Measurements from ENCODE around the gene TESK1. TPM values are rescaled to one million over a fixed set of nuclear protein-coding genes. Genes with fewer than 3 reads are reported as not detected.

Gene TESK1
- total RNA-seq, 1 donor from 2014 or later = 5.2 TPM

DNA sequence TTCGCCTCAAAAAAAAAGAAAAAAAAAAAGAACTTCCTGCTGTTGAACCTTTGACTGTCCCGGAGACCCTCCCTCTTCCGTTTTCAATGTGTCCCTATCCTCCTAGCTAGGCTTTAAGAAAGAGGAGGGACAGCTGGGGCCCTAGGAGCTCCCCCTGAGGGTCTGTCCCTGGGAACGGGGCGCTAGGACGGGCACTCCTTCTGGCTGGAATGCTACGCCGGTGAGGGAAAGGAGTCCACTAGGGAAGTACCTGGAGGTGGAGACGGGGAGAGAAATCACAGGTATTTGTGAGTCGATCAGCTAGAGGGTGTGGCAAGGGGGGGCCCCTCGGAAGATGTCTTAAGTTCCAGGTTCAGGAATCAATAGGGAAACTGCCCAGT lies 41.1 kb downstream of the TESK1 start:
- H2AFZ ChIP-seq (replicated peaks) = peak overlapping the region; percentile 75
- Mint-ChIP-seq H3K4me3 (peak overlapping the region; percentile 90), H3K9me3 (peaks cover 3% of the 10 kb centered on the region)

GRCh38 chr9:35646533-35647265 lies 41.6 kb downstream of the TESK1 start:
- Histone ChIP-seq H3K9ac (no peak overlapping the region), H2AFZ (replicated peaks) (peak overlapping the region; percentile 78), H3K9me3 (ENCODE audit: low read depth) (no peaks in the 10 kb centered on the region), H3K27ac (no peak overlapping the region), H3K4me1 (peaks cover 17% of the 10 kb centered on the region), H3F3A (ENCODE audit: low read depth) (peaks cover 17% of the 10 kb centered on the region), H3K27me3 (peaks cover 14% of the 10 kb centered on the region), H3K79me2 (ENCODE audit: low read depth) (no peaks in the 10 kb centered on the region), H3K4me2 (peak overlapping the region; percentile 80), H4K20me1 (ENCODE audit: low read depth) (no peaks in the 10 kb centered on the region), H3K4me3 (peak overlapping the region; percentile 63), H3K36me3 (no peaks in the 10 kb centered on the region)
- peak; percentile 96 for DNase-seq (ENCODE audit: low spot score)
- H3K4me3 Mint-ChIP-seq = peak overlapping the region; percentile 90
- peaks cover under 1% of the 10 kb centered on the region for H3K36me3 Mint-ChIP-seq
- TF ChIP-seq EZH2phosphoT487 (IDR thresholded peaks at IDR 0.05) = no peak
- TF ChIP-seq EZH2 (IDR thresholded peaks at IDR 0.05) = no peak
- peak; percentile 79 for TF ChIP-seq CTCF (IDR thresholded peaks at IDR 0.05)
- H3K4me1 Mint-ChIP-seq = peaks cover 22% of the 10 kb centered on the region
- peaks cover 16% of the 10 kb centered on the region for H3K27me3 Mint-ChIP-seq (ENCODE audit: insufficient read depth, low read depth)
- H3K27ac Mint-ChIP-seq = peak overlapping the region; percentile 62
- no peaks in the 10 kb centered on the region for H3K9me3 Mint-ChIP-seq

More for the DNA sequence above, 41.1 kb downstream of the TESK1 start:
- Histone ChIP-seq H3K27me3 (peaks cover 14% of the 10 kb centered on the region), H3K4me2 (peak overlapping the region; percentile 80), H3K27ac (no peak overlapping the region), H3K9ac (no peak overlapping the region), H3F3A (ENCODE audit: low read depth) (peaks cover 17% of the 10 kb centered on the region), H3K79me2 (ENCODE audit: low read depth) (no peaks in the 10 kb centered on the region), H4K20me1 (ENCODE audit: low read depth) (no peaks in the 10 kb centered on the region), H3K36me3 (no peaks in the 10 kb centered on the region), H3K4me3 (peak overlapping the region; percentile 63), H3K9me3 (ENCODE audit: low read depth) (no peaks in the 10 kb centered on the region), H3K4me1 (peaks cover 17% of the 10 kb centered on the region)
- Mint-ChIP-seq H3K4me1 (peaks cover 26% of the 10 kb centered on the region), H3K27me3 (ENCODE audit: insufficient read depth, low read depth) (peaks cover 13% of the 10 kb centered on the region), H3K36me3 (peaks cover 4% of the 10 kb centered on the region), H3K27ac (peak overlapping the region; percentile 62)
- DNase-seq (ENCODE audit: low spot score) = peak; percentile 73
- TF ChIP-seq EZH2 (IDR thresholded peaks at IDR 0.05) (no peak), CTCF (IDR thresholded peaks at IDR 0.05) (peak; percentile 36), EZH2phosphoT487 (IDR thresholded peaks at IDR 0.05) (no peak)

DNA sequence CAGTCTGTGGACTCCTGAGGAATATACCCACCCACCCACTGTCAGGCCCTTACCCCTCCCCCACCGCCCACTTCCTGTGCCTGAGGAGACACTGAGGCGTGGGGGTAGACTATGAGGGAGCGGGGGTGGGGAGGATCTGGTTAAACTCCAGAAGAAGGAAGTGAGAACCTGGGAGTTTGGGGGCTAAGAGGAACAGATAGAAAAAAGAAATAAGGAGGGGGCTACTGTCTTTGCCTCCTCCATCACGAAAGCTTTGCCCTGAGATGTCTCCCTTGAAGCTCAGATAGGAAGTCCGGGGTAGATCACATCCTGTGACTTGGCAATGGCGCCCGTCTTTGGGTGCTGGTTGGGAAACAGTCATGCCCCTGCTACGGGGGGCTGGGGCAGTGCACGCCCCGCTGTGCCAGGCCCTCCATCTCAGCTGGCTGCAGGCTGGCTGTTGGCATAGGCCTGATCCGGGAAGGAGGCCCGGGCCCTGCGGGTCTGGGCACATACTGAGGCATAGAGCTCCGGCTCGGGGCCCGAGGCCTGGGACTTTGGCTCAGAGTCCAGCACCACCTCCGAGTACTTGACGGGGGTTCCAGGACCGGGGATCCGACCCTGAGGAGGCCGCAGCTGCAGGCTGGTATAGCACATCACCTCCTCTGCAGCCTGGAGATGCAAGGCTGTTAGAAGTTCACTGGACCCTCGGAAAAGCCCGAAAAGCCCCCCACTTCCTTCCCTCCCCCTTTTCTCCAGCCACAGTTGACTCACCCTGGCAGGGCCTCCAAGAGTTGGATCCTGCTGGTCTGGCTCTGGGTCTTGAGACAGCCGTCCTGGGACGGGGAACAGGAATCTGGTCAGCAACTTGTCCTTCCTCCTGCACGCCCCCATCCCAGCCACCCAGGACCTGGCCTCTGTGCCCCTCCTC lies 44.6 kb downstream of the TESK1 start:
- Histone ChIP-seq H4K20me1 (ENCODE audit: low read depth) (no peaks in the 10 kb centered on the region), H3K9me3 (ENCODE audit: low read depth) (no peaks in the 10 kb centered on the region), H3K9ac (no peak overlapping the region), H3F3A (ENCODE audit: low read depth) (peaks cover 17% of the 10 kb centered on the region), H3K4me3 (no peak overlapping the region), H3K27me3 (peaks cover 14% of the 10 kb centered on the region), H3K36me3 (no peaks in the 10 kb centered on the region), H3K79me2 (ENCODE audit: low read depth) (no peaks in the 10 kb centered on the region), H3K4me2 (no peak overlapping the region), H3K27ac (no peak overlapping the region), H3K4me1 (peaks cover 17% of the 10 kb centered on the region), H2AFZ (replicated peaks) (no peak overlapping the region)
- H3K4me1 Mint-ChIP-seq = peaks cover 22% of the 10 kb centered on the region
- TF ChIP-seq EZH2 (IDR thresholded peaks at IDR 0.05) (no peak), EZH2phosphoT487 (IDR thresholded peaks at IDR 0.05) (no peak), CTCF (IDR thresholded peaks at IDR 0.05) (no peak)
- peaks cover 14% of the 10 kb centered on the region for H3K27me3 Mint-ChIP-seq (ENCODE audit: insufficient read depth, low read depth)
- no peak overlapping the region for H3K4me3 Mint-ChIP-seq
- DNase-seq (ENCODE audit: low spot score) = no peak
- H3K36me3 Mint-ChIP-seq = no peaks in the 10 kb centered on the region
- H3K27ac Mint-ChIP-seq = no peak overlapping the region
- no peaks in the 10 kb centered on the region for H3K9me3 Mint-ChIP-seq

All from neural progenitor cell (in vitro differentiated cells).